Measurements from ENCODE around the gene EYA4. TPM values are rescaled to one million over a fixed set of nuclear protein-coding genes. Genes with fewer than 3 reads are reported as not detected.

The EYA4 gene
- total RNA-seq, 1 experiment from 2014 or later = not detected

DNA sequence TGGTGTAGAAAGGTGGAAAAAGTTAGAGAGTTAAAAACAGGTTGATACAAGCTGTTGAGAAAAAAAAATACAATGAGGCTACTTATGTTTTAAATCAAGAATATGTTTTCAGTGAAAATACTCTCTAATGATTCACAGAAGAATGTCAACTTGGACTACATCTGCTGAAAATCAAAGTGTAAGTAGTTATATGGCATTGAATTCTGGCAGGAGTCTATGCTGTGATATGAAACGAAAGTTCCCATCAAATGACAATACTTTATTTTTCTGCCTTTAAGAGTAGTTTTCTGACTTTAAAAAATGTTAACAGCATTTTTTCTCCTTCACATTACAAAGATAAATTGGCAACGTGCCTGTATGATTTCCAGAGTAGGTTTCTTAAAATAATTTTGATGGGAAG lies 158.3 kb downstream of the EYA4 start:
- Mint-ChIP-seq H3K4me1 (ENCODE audit: low read depth, unreplicated experiment) (no peaks in the 10 kb centered on the region), H3K4me3 (ENCODE audit: unreplicated experiment) (no peak overlapping the region), H3K27ac (ENCODE audit: unreplicated experiment) (no peak overlapping the region), H3K9me3 (ENCODE audit: unreplicated experiment) (no peaks in the 10 kb centered on the region), H3K27me3 (ENCODE audit: insufficient read depth, unreplicated experiment) (peaks cover 16% of the 10 kb centered on the region), H3K36me3 (ENCODE audit: insufficient read depth, unreplicated experiment) (no peaks in the 10 kb centered on the region)
- no peak for DNase-seq
- BruUV-seq (replicated peaks) = no TSS peak
- CTCF ChIA-PET = no interaction called here
- H3K27me3 ChIP-seq (replicated peaks; ENCODE audit: control insufficient read depth, insufficient read depth, low read length) = no peaks in the 10 kb centered on the region
- TF ChIP-seq, protein P1, sequence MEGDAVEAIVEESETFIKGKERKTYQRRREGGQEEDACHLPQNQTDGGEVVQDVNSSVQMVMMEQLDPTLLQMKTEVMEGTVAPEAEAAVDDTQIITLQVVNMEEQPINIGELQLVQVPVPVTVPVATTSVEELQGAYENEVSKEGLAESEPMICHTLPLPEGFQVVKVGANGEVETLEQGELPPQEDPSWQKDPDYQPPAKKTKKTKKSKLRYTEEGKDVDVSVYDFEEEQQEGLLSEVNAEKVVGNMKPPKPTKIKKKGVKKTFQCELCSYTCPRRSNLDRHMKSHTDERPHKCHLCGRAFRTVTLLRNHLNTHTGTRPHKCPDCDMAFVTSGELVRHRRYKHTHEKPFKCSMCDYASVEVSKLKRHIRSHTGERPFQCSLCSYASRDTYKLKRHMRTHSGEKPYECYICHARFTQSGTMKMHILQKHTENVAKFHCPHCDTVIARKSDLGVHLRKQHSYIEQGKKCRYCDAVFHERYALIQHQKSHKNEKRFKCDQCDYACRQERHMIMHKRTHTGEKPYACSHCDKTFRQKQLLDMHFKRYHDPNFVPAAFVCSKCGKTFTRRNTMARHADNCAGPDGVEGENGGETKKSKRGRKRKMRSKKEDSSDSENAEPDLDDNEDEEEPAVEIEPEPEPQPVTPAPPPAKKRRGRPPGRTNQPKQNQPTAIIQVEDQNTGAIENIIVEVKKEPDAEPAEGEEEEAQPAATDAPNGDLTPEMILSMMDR (IDR thresholded peaks at IDR 0.05; ENCODE audit: insufficient read depth in 1 of 2, low read depth in 1 of 2, low read length in 1 of 2, severe bottlenecking in 1 of 2, unreplicated experiment in 1 of 2) = no peak
- no peaks in the 10 kb centered on the region for H3K36me3 ChIP-seq (ENCODE audit: control insufficient read depth, insufficient read depth, low read length)
- H3K4me3 ChIP-seq (ENCODE audit: low read depth, low read length) = no peak overlapping the region
- POLR2A ChIA-PET = no interaction called here
- no peaks in the 10 kb centered on the region for H3K4me1 ChIP-seq
- intact Hi-C loops (cut with micrococcal nuclease; ENCODE audit: unreplicated experiment) = no loop called here
- H3K9me3 ChIP-seq = no peaks in the 10 kb centered on the region

DNA sequence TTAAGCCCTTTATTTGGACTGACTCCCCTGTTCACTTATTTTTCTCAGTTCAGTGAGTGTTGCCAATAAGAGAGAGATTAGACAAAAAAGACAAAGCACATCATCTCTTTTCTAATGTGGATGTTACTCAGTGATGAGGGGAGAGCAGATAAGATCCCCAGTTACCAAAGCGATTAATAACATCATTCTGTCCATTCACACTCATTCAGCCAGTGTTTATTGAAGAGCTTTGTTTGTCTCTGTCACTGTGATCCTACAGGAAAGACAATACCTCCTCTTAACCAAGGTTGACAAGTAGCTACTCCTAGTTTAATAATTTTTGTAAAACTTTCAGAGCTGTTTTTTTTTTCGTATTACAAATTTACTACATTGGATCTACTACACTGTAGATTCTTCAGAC lies 163.0 kb downstream of the EYA4 start:
- no TSS peak for BruUV-seq (replicated peaks)
- no peak overlapping the region for H3K27ac Mint-ChIP-seq (ENCODE audit: unreplicated experiment)
- CTCF ChIA-PET = no interaction called here
- intact Hi-C loops (cut with micrococcal nuclease; ENCODE audit: unreplicated experiment) = no loop called here
- peaks cover 14% of the 10 kb centered on the region for H3K27me3 Mint-ChIP-seq (ENCODE audit: insufficient read depth, unreplicated experiment)
- Histone ChIP-seq H3K4me3 (ENCODE audit: low read depth, low read length) (no peak overlapping the region), H3K27me3 (replicated peaks; ENCODE audit: control insufficient read depth, insufficient read depth, low read length) (no peaks in the 10 kb centered on the region), H3K36me3 (ENCODE audit: control insufficient read depth, insufficient read depth, low read length) (no peaks in the 10 kb centered on the region), H3K9me3 (no peaks in the 10 kb centered on the region), H3K4me1 (no peaks in the 10 kb centered on the region)
- no peaks in the 10 kb centered on the region for H3K9me3 Mint-ChIP-seq (ENCODE audit: unreplicated experiment)
- H3K36me3 Mint-ChIP-seq (ENCODE audit: insufficient read depth, unreplicated experiment) = no peaks in the 10 kb centered on the region
- TF ChIP-seq, protein P1 (IDR thresholded peaks at IDR 0.05; ENCODE audit: insufficient read depth in 1 of 2, low read depth in 1 of 2, low read length in 1 of 2, severe bottlenecking in 1 of 2, unreplicated experiment in 1 of 2) = no peak
- H3K4me3 Mint-ChIP-seq (ENCODE audit: unreplicated experiment) = no peak overlapping the region
- no peak for DNase-seq
- no peaks in the 10 kb centered on the region for H3K4me1 Mint-ChIP-seq (ENCODE audit: low read depth, unreplicated experiment)
- POLR2A ChIA-PET = no interaction called here

DNA sequence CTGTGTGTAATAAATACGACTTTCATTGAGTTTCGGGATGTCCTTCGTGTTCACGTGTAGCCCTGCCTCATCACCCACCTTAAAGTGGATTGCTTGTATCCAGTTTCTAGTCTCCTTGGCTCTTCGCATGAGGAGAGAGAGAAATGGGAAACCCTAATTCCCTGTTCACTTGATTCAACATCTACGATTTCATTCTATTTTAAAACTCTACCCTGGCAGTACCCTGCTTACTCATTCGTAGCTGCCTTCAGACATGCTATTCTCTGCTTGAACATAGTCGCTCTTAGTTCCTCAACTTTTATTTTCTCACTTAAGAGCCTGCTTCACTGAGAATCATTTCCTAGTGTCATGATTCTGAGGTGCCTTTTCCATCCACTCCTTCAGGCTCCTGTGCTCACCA lies 163.6 kb downstream of the EYA4 start:
- TF ChIP-seq, protein P1 (IDR thresholded peaks at IDR 0.05; ENCODE audit: insufficient read depth in 1 of 2, low read depth in 1 of 2, low read length in 1 of 2, severe bottlenecking in 1 of 2, unreplicated experiment in 1 of 2) = no peak
- ChIA-PET CTCF (no interaction called here), POLR2A (no interaction called here)
- Histone ChIP-seq H3K4me3 (ENCODE audit: low read depth, low read length) (no peak overlapping the region), H3K4me1 (no peaks in the 10 kb centered on the region), H3K36me3 (ENCODE audit: control insufficient read depth, insufficient read depth, low read length) (no peaks in the 10 kb centered on the region), H3K9me3 (no peaks in the 10 kb centered on the region), H3K27me3 (replicated peaks; ENCODE audit: control insufficient read depth, insufficient read depth, low read length) (no peaks in the 10 kb centered on the region)
- BruUV-seq (replicated peaks) = no TSS peak
- DNase-seq = no peak
- no peak overlapping the region for H3K4me3 Mint-ChIP-seq (ENCODE audit: unreplicated experiment)
- no peak overlapping the region for H3K27ac Mint-ChIP-seq (ENCODE audit: unreplicated experiment)
- intact Hi-C loops (cut with micrococcal nuclease; ENCODE audit: unreplicated experiment) = no loop called here
- no peaks in the 10 kb centered on the region for H3K4me1 Mint-ChIP-seq (ENCODE audit: low read depth, unreplicated experiment)
- H3K9me3 Mint-ChIP-seq (ENCODE audit: unreplicated experiment) = no peaks in the 10 kb centered on the region
- no peaks in the 10 kb centered on the region for H3K36me3 Mint-ChIP-seq (ENCODE audit: insufficient read depth, unreplicated experiment)
- peaks cover 14% of the 10 kb centered on the region for H3K27me3 Mint-ChIP-seq (ENCODE audit: insufficient read depth, unreplicated experiment)
